ENCODE results near the gene NAB2. TPM values are rescaled to one million over a fixed set of nuclear protein-coding genes. Genes with fewer than 3 reads are reported as not detected.

Gene NAB2
- total RNA-seq, 2 donors from 2014 or later, result 13.5 to 21.7 TPM

GRCh38 chr12:57112492-57113294 lies 23.8 kb downstream of the NAB2 start:
- Mint-ChIP-seq H3K36me3 (ENCODE audit: low read depth) (peaks cover 8% of the 10 kb centered on the region), H3K27ac (no peak overlapping the region), H3K4me3 (peak overlapping the region; percentile 82), H3K4me1 (peaks cover 24% of the 10 kb centered on the region), H3K9me3 (no peaks in the 10 kb centered on the region), H3K27me3 (ENCODE audit: insufficient read depth) (peaks cover 8% of the 10 kb centered on the region)
- 69 to 100% methylated on average over 5 to 8 of the region's 9 CpGs for WGBS, 2 experiments (ENCODE audit: insufficient coverage in 1 of 2, insufficient read length in 1 of 2)
- H3K27ac ChIP-seq (ENCODE audit: low read depth, low read length), result no peak overlapping the region
- H3K9me3 ChIP-seq (ENCODE audit: control insufficient read depth, low read length), result no peaks in the 10 kb centered on the region
- peak; percentile 91 for TF ChIP-seq CTCF (conservative IDR thresholded peaks at IDR 0.05)
- no peaks in the 10 kb centered on the region for H3K36me3 ChIP-seq (ENCODE audit: control insufficient read depth, insufficient read depth, low read length)
- H3K4me3 ChIP-seq (ENCODE audit: low read length), result peak overlapping the region; percentile 84
- DNase-seq, result no peak
- no peaks in the 10 kb centered on the region for H3K27me3 ChIP-seq (ENCODE audit: control insufficient read depth, insufficient read depth, low read length, poor library complexity, severe bottlenecking)
- H3K9ac ChIP-seq (ENCODE audit: extremely low read depth, low read length, poor library complexity, severe bottlenecking), result no peak overlapping the region
- no peaks in the 10 kb centered on the region for H3K4me1 ChIP-seq (ENCODE audit: control insufficient read depth, insufficient read depth, low read length)

GRCh38 chr12:57116580-57117281 lies 27.8 kb downstream of the NAB2 start:
- no peak overlapping the region for H3K27ac ChIP-seq (ENCODE audit: low read depth, low read length)
- H3K4me3 ChIP-seq (ENCODE audit: low read length), result no peak overlapping the region
- Mint-ChIP-seq H3K36me3 (ENCODE audit: low read depth) (no peaks in the 10 kb centered on the region), H3K9me3 (no peaks in the 10 kb centered on the region), H3K27me3 (ENCODE audit: insufficient read depth) (peaks cover 8% of the 10 kb centered on the region), H3K4me3 (no peak overlapping the region), H3K4me1 (peaks cover 7% of the 10 kb centered on the region), H3K27ac (no peak overlapping the region)
- no peak for DNase-seq
- no peaks in the 10 kb centered on the region for H3K9me3 ChIP-seq (ENCODE audit: control insufficient read depth, low read length)
- H3K9ac ChIP-seq (ENCODE audit: extremely low read depth, low read length, poor library complexity, severe bottlenecking), result no peak overlapping the region
- H3K27me3 ChIP-seq (ENCODE audit: control insufficient read depth, insufficient read depth, low read length, poor library complexity, severe bottlenecking), result no peaks in the 10 kb centered on the region
- 88 to 92% methylated on average over 4 to 5 of the region's 5 CpGs for WGBS, 2 experiments (ENCODE audit: insufficient coverage in 1 of 2, insufficient read length in 1 of 2)
- H3K36me3 ChIP-seq (ENCODE audit: control insufficient read depth, insufficient read depth, low read length), result no peaks in the 10 kb centered on the region
- H3K4me1 ChIP-seq (ENCODE audit: control insufficient read depth, insufficient read depth, low read length), result no peaks in the 10 kb centered on the region
- no peak for TF ChIP-seq CTCF (conservative IDR thresholded peaks at IDR 0.05)

GRCh38 chr12:57118711-57119271 lies 29.9 kb downstream of the NAB2 start:
- Histone ChIP-seq H3K4me1 (ENCODE audit: control insufficient read depth, insufficient read depth, low read length) (no peaks in the 10 kb centered on the region), H3K27ac (ENCODE audit: low read depth, low read length) (no peak overlapping the region), H3K36me3 (ENCODE audit: control insufficient read depth, insufficient read depth, low read length) (no peaks in the 10 kb centered on the region), H3K9me3 (ENCODE audit: control insufficient read depth, low read length) (no peaks in the 10 kb centered on the region), H3K4me3 (ENCODE audit: low read length) (no peak overlapping the region), H3K9ac (ENCODE audit: extremely low read depth, low read length, poor library complexity, severe bottlenecking) (no peak overlapping the region), H3K27me3 (ENCODE audit: control insufficient read depth, insufficient read depth, low read length, poor library complexity, severe bottlenecking) (no peaks in the 10 kb centered on the region)
- H3K4me1 Mint-ChIP-seq, result no peaks in the 10 kb centered on the region
- H3K36me3 Mint-ChIP-seq (ENCODE audit: low read depth), result no peaks in the 10 kb centered on the region
- TF ChIP-seq CTCF (conservative IDR thresholded peaks at IDR 0.05), result no peak
- H3K4me3 Mint-ChIP-seq, result no peak overlapping the region
- H3K27ac Mint-ChIP-seq, result no peak overlapping the region
- H3K27me3 Mint-ChIP-seq (ENCODE audit: insufficient read depth), result peaks cover 6% of the 10 kb centered on the region
- DNase-seq, result no peak
- peaks cover 2% of the 10 kb centered on the region for H3K9me3 Mint-ChIP-seq
- WGBS, 2 experiments (ENCODE audit: insufficient coverage in 1 of 2, insufficient read length in 1 of 2), result 91 to 100% methylated on average over 1 of the region's 1 CpG

All from endodermal cell (in vitro differentiated cells).